Nephron progenitor cell (in vitro differentiated cells): Measurements from ENCODE around the gene MOB3A.
"Not testable (repeated sequence)": the region's sequence is repeated elsewhere in the genome, so short reads cannot be mapped to it uniquely, and the experiment has no call there.

Source experiments
- DNase-seq: peaks from one replicate; pipeline ENCODE4 v3.0.0; 2021
- H3K27ac Mint-ChIP-seq: 2 replicates; pipeline ENCODE4 v1.8.0; 2021; ENCODE audit warnings: mild to moderate bottlenecking, moderate library complexity, mixed read lengths
- H3K27me3 Mint-ChIP-seq: 2 replicates; pipeline ENCODE4 v1.8.0; 2021; ENCODE audit warnings: mild to moderate bottlenecking, low read depth, mixed read lengths; ENCODE audit not compliant: poor library complexity
- H3K36me3 Mint-ChIP-seq: 2 replicates; pipeline ENCODE4 v1.8.0; 2021; ENCODE audit warnings: low read depth, mixed read lengths
- H3K4me1 Mint-ChIP-seq: 2 replicates; pipeline ENCODE4 v1.8.0; 2021; ENCODE audit warnings: mixed read lengths
- H3K4me3 Mint-ChIP-seq: 2 replicates; pipeline ENCODE4 v1.8.0; 2021; ENCODE audit warnings: mild to moderate bottlenecking, moderate library complexity, mixed read lengths
- H3K9me3 Mint-ChIP-seq: 2 replicates; pipeline ENCODE4 v1.8.0; 2021; ENCODE audit warnings: mild to moderate bottlenecking, moderate library complexity, mixed read lengths
- CTCF ChIP-seq: fragments of 200-600 bp; sonication (generic); IDR thresholded peaks from 2 replicates; pipeline ENCODE4 v1.5.0; 2021; ENCODE audit warnings: antibody characterized with exemption

MOB3A gene

GRCh38 chr19:2132191-2132590 lies 36.1 kb upstream of the MOB3A start:
- TF ChIP-seq CTCF: no peak
- Mint-ChIP-seq H3K27ac (peak overlapping the region; percentile 45), H3K4me3 (no peak overlapping the region), H3K36me3 (peaks cover 28% of the 10 kb centered on the region), H3K27me3 (no peaks in the 10 kb centered on the region), H3K9me3 (no peaks in the 10 kb centered on the region), H3K4me1 (no peaks in the 10 kb centered on the region)
- DNase-seq: no peak

GRCh38 chr19:2131012-2131975 lies 35.2 kb upstream of the MOB3A start:
- not testable (repeated sequence) for H3K27ac Mint-ChIP-seq, DNase-seq, H3K4me1 Mint-ChIP-seq, H3K9me3 Mint-ChIP-seq, H3K4me3 Mint-ChIP-seq, H3K27me3 Mint-ChIP-seq
- H3K36me3 Mint-ChIP-seq: peaks cover 26% of the 10 kb centered on the region

DNA sequence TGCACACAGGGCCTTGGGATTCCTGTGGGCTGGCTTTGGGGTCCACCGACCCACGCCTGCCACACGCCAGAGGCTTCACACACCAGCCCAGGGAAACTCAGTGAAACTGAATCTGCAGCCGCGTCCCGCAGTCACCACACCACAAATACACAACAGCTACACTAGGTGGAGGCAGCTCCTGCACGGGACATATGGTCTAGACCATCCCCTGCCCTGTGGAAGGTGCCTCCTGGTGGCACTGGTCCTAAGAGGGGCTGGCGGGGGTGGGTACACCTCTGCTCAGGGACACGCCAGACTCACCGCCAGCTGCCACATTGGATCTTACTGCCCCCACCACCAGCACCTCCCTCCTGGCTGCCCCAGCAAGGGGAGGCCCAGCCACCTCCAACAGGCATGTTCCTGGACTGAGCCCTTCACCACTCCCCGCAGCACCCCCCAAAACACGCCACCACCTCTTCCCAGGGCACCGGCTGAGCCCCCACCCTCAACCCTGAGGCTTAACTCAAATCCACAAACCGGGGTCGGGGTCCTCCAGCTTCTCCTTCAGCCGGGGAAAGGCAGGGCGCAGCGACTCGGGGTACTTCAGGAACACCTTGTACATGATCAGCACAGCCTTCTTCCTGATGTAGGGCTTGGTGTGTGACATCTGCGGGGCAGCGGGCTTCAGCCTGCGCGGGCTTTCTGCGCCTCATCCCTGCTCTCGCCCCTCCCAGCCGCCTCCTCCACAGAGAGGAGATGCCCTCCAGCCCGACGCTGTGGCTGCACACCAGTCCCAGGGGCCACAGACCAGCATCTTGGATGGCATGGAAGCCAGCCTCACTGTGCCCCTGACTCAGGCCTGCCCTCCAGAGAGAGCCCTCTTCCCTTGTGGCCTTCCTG lies 34.0 kb upstream of the MOB3A start:
- peaks cover 23% of the 10 kb centered on the region for H3K36me3 Mint-ChIP-seq

DNA sequence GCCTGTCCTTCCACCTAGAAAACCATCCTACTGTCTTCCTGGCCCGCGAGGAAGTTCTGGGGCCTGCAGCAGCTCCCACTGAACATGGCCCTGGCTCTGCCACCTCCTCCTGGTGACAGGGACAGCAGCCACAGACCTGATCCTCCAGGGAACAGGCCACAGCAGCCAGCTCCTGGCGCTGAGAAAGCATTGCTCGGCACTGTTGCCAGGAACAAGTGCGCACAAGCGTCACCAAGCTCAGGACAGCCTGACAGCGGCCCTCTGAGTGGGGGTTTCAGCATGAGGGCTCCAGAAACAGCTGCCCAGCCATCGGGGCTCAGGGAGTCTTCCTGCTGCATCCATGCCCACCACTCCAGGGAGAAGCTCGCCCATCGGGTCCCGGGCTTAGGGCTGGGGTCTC lies 33.4 kb upstream of the MOB3A start:
- H3K27ac Mint-ChIP-seq: no peak overlapping the region
- no peaks in the 10 kb centered on the region for H3K4me1 Mint-ChIP-seq
- no peak for DNase-seq
- H3K36me3 Mint-ChIP-seq: peaks cover 23% of the 10 kb centered on the region
- no peak overlapping the region for H3K4me3 Mint-ChIP-seq
- H3K9me3 Mint-ChIP-seq: no peaks in the 10 kb centered on the region
- no peak for TF ChIP-seq CTCF
- no peaks in the 10 kb centered on the region for H3K27me3 Mint-ChIP-seq

More for the DNA sequence above, 34.0 kb upstream of the MOB3A start:
- H3K4me1 Mint-ChIP-seq: no peaks in the 10 kb centered on the region
- TF ChIP-seq CTCF: no peak
- no peak overlapping the region for H3K27ac Mint-ChIP-seq
- H3K9me3 Mint-ChIP-seq: no peaks in the 10 kb centered on the region
- no peak overlapping the region for H3K4me3 Mint-ChIP-seq
- H3K27me3 Mint-ChIP-seq: no peaks in the 10 kb centered on the region
- DNase-seq: no peak

GRCh38 chr19:2129022-2129421 lies 32.9 kb upstream of the MOB3A start:
- TF ChIP-seq CTCF: no peak
- peaks cover 23% of the 10 kb centered on the region for H3K36me3 Mint-ChIP-seq
- no peaks in the 10 kb centered on the region for H3K9me3 Mint-ChIP-seq

GRCh38 chr19:2128252-2128651 lies 32.1 kb upstream of the MOB3A start:
- H3K27me3 Mint-ChIP-seq, H3K27ac Mint-ChIP-seq, DNase-seq, H3K4me1 Mint-ChIP-seq, H3K9me3 Mint-ChIP-seq, H3K4me3 Mint-ChIP-seq: not testable (repeated sequence)
- H3K36me3 Mint-ChIP-seq: peaks cover 21% of the 10 kb centered on the region

More at GRCh38 chr19:2129022-2129421, 32.9 kb upstream of the MOB3A start:
- H3K4me3 Mint-ChIP-seq: no peak overlapping the region
- DNase-seq: no peak
- H3K27ac Mint-ChIP-seq: no peak overlapping the region
- no peaks in the 10 kb centered on the region for H3K27me3 Mint-ChIP-seq
- no peaks in the 10 kb centered on the region for H3K4me1 Mint-ChIP-seq
